ENCODE measurements around the gene SORBS2.

Gene SORBS2

GRCh38 chr4:185819144-185819543 is 7.2 kb upstream of the SORBS2 start:
- H3K4me3 ChIP-seq (ENCODE audit: control insufficient read depth, low read depth, low read length) = no peak overlapping the region
- TF ChIP-seq CTCF (conservative IDR thresholded peaks at IDR 0.05; ENCODE audit: control insufficient read depth, insufficient read depth, low read depth, low read length) = no peak
- no peak for DNase-seq (ENCODE audit: low read depth)

- no peak for TF ChIP-seq CTCF (conservative IDR thresholded peaks at IDR 0.05; ENCODE audit: control insufficient read depth, insufficient read depth, low read depth, low read length)
- H3K4me3 ChIP-seq (ENCODE audit: control insufficient read depth, low read depth, low read length) = no peak overlapping the region
- no peak for DNase-seq (ENCODE audit: low read depth)
Measured at GRCh38 chr4:185817403-185817818, 5.4 kb upstream of the SORBS2 start.

GRCh38 chr4:185813133-185813532 is 1.1 kb upstream of the SORBS2 start:
- TF ChIP-seq CTCF (conservative IDR thresholded peaks at IDR 0.05; ENCODE audit: control insufficient read depth, insufficient read depth, low read depth, low read length) = no peak
- no peak for DNase-seq (ENCODE audit: low read depth)

GRCh38 chr4:185810746-185811508 is 1.1 kb downstream of the SORBS2 start:
- no peak overlapping the region for H3K4me3 ChIP-seq (ENCODE audit: control insufficient read depth, low read depth, low read length)

More at GRCh38 chr4:185813133-185813532, 1.1 kb upstream of the SORBS2 start:
- H3K4me3 ChIP-seq (ENCODE audit: control insufficient read depth, low read depth, low read length) = no peak overlapping the region

GRCh38 chr4:185809533-185810071 is 2.4 kb downstream of the SORBS2 start:
- no peak overlapping the region for H3K4me3 ChIP-seq (ENCODE audit: control insufficient read depth, low read depth, low read length)
- TF ChIP-seq CTCF (conservative IDR thresholded peaks at IDR 0.05; ENCODE audit: control insufficient read depth, insufficient read depth, low read depth, low read length) = no peak
- no peak for DNase-seq (ENCODE audit: low read depth)

More at GRCh38 chr4:185810746-185811508, 1.1 kb downstream of the SORBS2 start:
- DNase-seq (ENCODE audit: low read depth) = no peak
- TF ChIP-seq CTCF (conservative IDR thresholded peaks at IDR 0.05; ENCODE audit: control insufficient read depth, insufficient read depth, low read depth, low read length) = no peak

- no peak for TF ChIP-seq CTCF (conservative IDR thresholded peaks at IDR 0.05; ENCODE audit: control insufficient read depth, insufficient read depth, low read depth, low read length)
- H3K4me3 ChIP-seq (ENCODE audit: control insufficient read depth, low read depth, low read length) = no peak overlapping the region
- no peak for DNase-seq (ENCODE audit: low read depth)
Measured at GRCh38 chr4:185809121-185809520, 2.9 kb downstream of the SORBS2 start.

Data from fibroblast of mammary gland (primary cell).